A673 (cell line): ENCODE data around the gene SMIM44. TPM values are rescaled to one million over a fixed set of nuclear protein-coding genes. Genes with fewer than 3 reads are reported as not detected.

Source experiments
- BruUV-seq: library from RNA; stranded (reverse); fragments of 400-500 nt; replicated peaks from 2 replicates; lab custom pipeline; 2021; lab: Mats Ljungman, UMichigan
- CTCF ChIA-PET: fragments of 300-600 bp; sonication (Branson Sonifier 250); formaldehyde crosslinking; loops from one replicate; lab custom pipeline; 2022; ENCODE audit warnings: antibody characterized with exemption; lab: Charles Lee
- POLR2A ChIA-PET: fragments of 300-600 bp; sonication (Branson Sonifier 250); formaldehyde crosslinking; loops from one replicate; lab custom pipeline; 2022; ENCODE audit warnings: antibody characterized with exemption; ENCODE audit not compliant: low non-redundant PET; lab: Charles Lee
- DNase-seq: peaks from one replicate; pipeline ENCODE4 v3.0.0-alpha.2; 2015; ENCODE audit warnings: low spot score
- H3K27ac ChIP-seq: fragments of 200-600 bp; sonication (generic); 2 replicates; pipeline ENCODE4 v1.5.1; 2016; ENCODE audit warnings: mixed run types, low read depth, mild to moderate bottlenecking, mixed read lengths, antibody characterized with exemption, low read length; ENCODE audit not compliant: poor library complexity, severe bottlenecking
- H3K27me3 ChIP-seq: fragments of 200-600 bp; sonication (generic); replicated peaks from 2 replicates; pipeline ENCODE4 v1.6.1; 2017; ENCODE audit warnings: mixed run types, low read depth, mild to moderate bottlenecking, mixed read lengths, antibody characterized with exemption, low read length; ENCODE audit not compliant: insufficient read depth, poor library complexity
- H3K36me3 ChIP-seq: fragments of 200-600 bp; sonication (generic); 2 replicates; pipeline ENCODE4 v1.6.1; 2016; ENCODE audit warnings: mixed run types, mild to moderate bottlenecking, mixed read lengths, antibody characterized with exemption, low read length; ENCODE audit not compliant: insufficient read depth, poor library complexity, severe bottlenecking
- H3K4me1 ChIP-seq: fragments of 200-600 bp; sonication (generic); 2 replicates; pipeline ENCODE4 v1.6.1; 2017; ENCODE audit warnings: mixed run types, mild to moderate bottlenecking, mixed read lengths, antibody characterized with exemption, low read length; ENCODE audit not compliant: insufficient read depth, poor library complexity, severe bottlenecking
- H3K4me3 ChIP-seq: fragments of 200-600 bp; sonication (generic); 2 replicates; pipeline ENCODE4 v1.5.1; 2016; ENCODE audit warnings: low read depth, mixed run types, mild to moderate bottlenecking, mixed read lengths, low read length; ENCODE audit not compliant: poor library complexity, severe bottlenecking
- H3K9me3 ChIP-seq: fragments of 200-600 bp; sonication (generic); 2 replicates; pipeline ENCODE4 v1.6.1; 2016; ENCODE audit warnings: mixed run types, low read depth, mild to moderate bottlenecking, mixed read lengths, antibody characterized with exemption, low read length; ENCODE audit not compliant: poor library complexity, severe bottlenecking
- EZH2 ChIP-seq: fragments of 200-600 bp; sonication (generic); IDR thresholded peaks from 2 replicates; pipeline ENCODE4 v1.6.1; 2017; ENCODE audit warnings: borderline replicate concordance, low read depth, mild to moderate bottlenecking, mixed read lengths, antibody characterized with exemption, low read length; ENCODE audit not compliant: poor library complexity, severe bottlenecking
- intact Hi-C: fragments of 100-400 bp; cut with micrococcal nuclease; formaldehyde crosslinking; loops from one replicate; pipeline ENCODE4 v1.10.0; 2022; ENCODE audit not compliant: unreplicated experiment
- total RNA-seq: library from RNA; stranded (reverse); gene quantifications from 2 replicates; pipeline ENCODE4 v1.2.3, GENCODE V29; 2021
- TF ChIP-seq, protein P1 (sequence below): fragments of 300-800, 200-600 bp; sonication (generic); conservative IDR thresholded peaks from 2 replicates; pipeline ENCODE4 v1.5.1; 2017; ENCODE audit warnings: low read depth, mild to moderate bottlenecking, antibody characterized with exemption, low read length, moderate library complexity, mixed read lengths

Gene SMIM44
- total RNA-seq, 1 experiment from 2014 or later: not detected

GRCh38 chr19:3459965-3460582, 23.2 kb downstream of the SMIM44 start:
- no peaks in the 10 kb centered on the region for H3K27me3 ChIP-seq
- ChIA-PET POLR2A (no interaction called here), CTCF (no interaction called here)
- H3K36me3 ChIP-seq: peaks cover 23% of the 10 kb centered on the region
- no peak overlapping the region for H3K27ac ChIP-seq
- no peak for DNase-seq
- TF ChIP-seq, protein P1, sequence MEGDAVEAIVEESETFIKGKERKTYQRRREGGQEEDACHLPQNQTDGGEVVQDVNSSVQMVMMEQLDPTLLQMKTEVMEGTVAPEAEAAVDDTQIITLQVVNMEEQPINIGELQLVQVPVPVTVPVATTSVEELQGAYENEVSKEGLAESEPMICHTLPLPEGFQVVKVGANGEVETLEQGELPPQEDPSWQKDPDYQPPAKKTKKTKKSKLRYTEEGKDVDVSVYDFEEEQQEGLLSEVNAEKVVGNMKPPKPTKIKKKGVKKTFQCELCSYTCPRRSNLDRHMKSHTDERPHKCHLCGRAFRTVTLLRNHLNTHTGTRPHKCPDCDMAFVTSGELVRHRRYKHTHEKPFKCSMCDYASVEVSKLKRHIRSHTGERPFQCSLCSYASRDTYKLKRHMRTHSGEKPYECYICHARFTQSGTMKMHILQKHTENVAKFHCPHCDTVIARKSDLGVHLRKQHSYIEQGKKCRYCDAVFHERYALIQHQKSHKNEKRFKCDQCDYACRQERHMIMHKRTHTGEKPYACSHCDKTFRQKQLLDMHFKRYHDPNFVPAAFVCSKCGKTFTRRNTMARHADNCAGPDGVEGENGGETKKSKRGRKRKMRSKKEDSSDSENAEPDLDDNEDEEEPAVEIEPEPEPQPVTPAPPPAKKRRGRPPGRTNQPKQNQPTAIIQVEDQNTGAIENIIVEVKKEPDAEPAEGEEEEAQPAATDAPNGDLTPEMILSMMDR: no peak
- no peak for TF ChIP-seq EZH2
- no TSS peak for BruUV-seq
- H3K4me3 ChIP-seq: no peak overlapping the region
- no peaks in the 10 kb centered on the region for H3K9me3 ChIP-seq
- H3K4me1 ChIP-seq: no peaks in the 10 kb centered on the region
- intact Hi-C loops: no loop called here

DNA sequence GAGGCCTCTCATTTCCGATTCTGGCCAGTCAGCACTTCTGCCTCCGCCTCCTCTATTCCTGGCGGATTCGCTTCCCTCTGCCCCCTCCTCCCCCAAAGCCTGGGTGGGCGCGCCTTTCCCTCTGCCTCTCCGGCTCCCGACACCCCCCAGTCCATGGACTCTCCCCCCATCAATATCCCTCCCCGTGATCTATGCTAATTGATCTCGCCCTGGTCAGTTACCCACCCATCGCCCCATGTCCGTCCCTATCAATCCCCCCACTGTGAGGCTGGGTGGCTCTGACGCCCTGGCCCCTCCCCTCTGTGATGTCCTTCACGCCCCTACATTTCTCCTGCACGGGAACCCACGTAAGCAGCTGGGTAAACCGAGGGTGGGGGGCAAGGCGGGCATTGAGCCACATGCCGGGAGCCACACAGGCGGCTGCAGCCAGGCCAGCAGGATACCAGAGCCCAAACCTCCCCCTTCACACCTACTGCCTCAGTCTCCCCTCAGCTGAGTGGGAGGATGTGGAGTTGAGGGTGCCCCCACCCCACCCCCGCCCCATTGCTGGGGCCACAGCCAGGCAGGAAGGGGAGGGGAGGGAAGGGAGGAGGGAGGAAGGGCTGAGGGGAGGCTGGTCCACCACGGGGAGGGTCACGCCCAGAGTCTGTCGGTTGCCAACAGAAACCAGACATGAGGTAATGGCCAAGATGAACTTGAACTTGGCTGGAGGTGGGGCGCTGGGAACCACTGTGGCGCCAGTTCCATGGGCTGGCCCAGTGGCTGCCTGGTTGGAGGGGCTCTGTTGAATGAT, 24.0 kb downstream of the SMIM44 start:
- CTCF ChIA-PET: no interaction called here
- Histone ChIP-seq H3K36me3 (peaks cover 30% of the 10 kb centered on the region), H3K9me3 (no peaks in the 10 kb centered on the region), H3K4me1 (no peaks in the 10 kb centered on the region), H3K27me3 (no peaks in the 10 kb centered on the region), H3K27ac (no peak overlapping the region), H3K4me3 (no peak overlapping the region)
- no TSS peak for BruUV-seq
- no peak for DNase-seq
- POLR2A ChIA-PET: no interaction called here
- TF ChIP-seq EZH2: no peak
- TF ChIP-seq, protein P1: no peak
- intact Hi-C loops: no loop called here

- H3K36me3 ChIP-seq: peaks cover 39% of the 10 kb centered on the region
- BruUV-seq: no TSS peak
- H3K4me3 ChIP-seq: no peak overlapping the region
- no peaks in the 10 kb centered on the region for H3K9me3 ChIP-seq
- TF ChIP-seq EZH2: no peak
- TF ChIP-seq, protein P1: no peak
- H3K27me3 ChIP-seq: no peaks in the 10 kb centered on the region
- no peak overlapping the region for H3K27ac ChIP-seq
- DNase-seq: no peak
- no peaks in the 10 kb centered on the region for H3K4me1 ChIP-seq
- CTCF ChIA-PET: no interaction called here
- intact Hi-C loops: no loop called here
- POLR2A ChIA-PET: no interaction called here
These were observed 24.8 kb downstream of the SMIM44 start for GRCh38 chr19:3458229-3459088.
